Measurements from ENCODE around the gene EHF. TPM values are rescaled to one million over a fixed set of nuclear protein-coding genes. Genes with fewer than 3 reads are reported as not detected.
A peak's percentile ranks its signal among the peaks of the same experiment; 100 is the strongest.

The EHF gene
- total RNA-seq, 1 experiment from 2014 or later = 0.51 TPM

- no peak overlapping the region for H3K4me3 ChIP-seq (ENCODE audit: low read depth in 2 of 2, low read length in 2 of 2)
- no peaks in the 10 kb centered on the region for H3K36me3 ChIP-seq (ENCODE audit: control insufficient read depth, insufficient read depth, low read length)
Observed at GRCh38 chr11:34655335-34656008, 34.6 kb downstream of the EHF start.

More at GRCh38 chr11:34655335-34656008, 34.6 kb downstream of the EHF start:
- in situ Hi-C loops (cut with HindIII; ENCODE audit: low pct_unique_long_range_greater_than_20kb, low sequenced_read_pairs) (no loop called here), intact Hi-C loops (cut with micrococcal nuclease; ENCODE audit: unreplicated experiment) (loop anchor here (10.0 kb wide), 1 partner anchor 239 kb away; no protein-coding TSS in a partner anchor)
- Histone ChIP-seq H3K27ac (ENCODE audit: low read length) (peak overlapping the region; percentile 77), H3K9me3 (ENCODE audit: control insufficient read depth, insufficient read depth, low read depth, low read length) (no peaks in the 10 kb centered on the region), H3K27me3 (ENCODE audit: control insufficient read depth, insufficient read depth, low read length) (no peaks in the 10 kb centered on the region), H3K4me1 (ENCODE audit: control insufficient read depth, insufficient read depth, low read length) (peaks cover 24% of the 10 kb centered on the region)
- TF ChIP-seq REST (IDR thresholded peaks at IDR 0.05; ENCODE audit: insufficient read depth in 1 of 2, low read depth in 2 of 2, low read length in 1 of 2) = no peak
- no peak for TF ChIP-seq POLR2AphosphoS5 (IDR thresholded peaks at IDR 0.05; ENCODE audit: low read depth, low read length)
- no peak for TF ChIP-seq CTCF (IDR thresholded peaks at IDR 0.05)
- no peak for TF ChIP-seq SIN3A (IDR thresholded peaks at IDR 0.05; ENCODE audit: borderline replicate concordance, insufficient read depth, low read depth, low read length)
- TF ChIP-seq TCF7L2 (IDR thresholded peaks at IDR 0.05; ENCODE audit: low read depth, low read length) = no peak
- BruUV-seq (replicated peaks) = no TSS peak
- DNase-seq (ENCODE audit: low read depth, low spot score) (no peak), ATAC-seq (no peak; the same call in 1 of the 2 replicates)
- ChIA-PET POLR2A (interaction anchor here (0.6 kb wide), 1 partner anchor 31 kb away, joined by 3 read pairs; no protein-coding TSS in a partner anchor), CTCF (no interaction called here)
